IMR-90 (cell line): ENCODE measurements around the gene NISCH. TPM values are rescaled to one million over a fixed set of nuclear protein-coding genes. Genes with fewer than 3 reads are reported as not detected.

Source experiments
- ATAC-seq: fragments of 200-7000 bp; cut with Tn5 transposase; 2 replicates; pipeline ENCODE4 v1.9.1; 2020; ENCODE audit warnings: low read depth, mild to moderate bottlenecking, moderate library complexity
- Bru-seq: library from RNA; stranded (reverse); fragments of 400-500 nt; gene quantifications from one replicate; lab custom pipeline; 2021; lab: Mats Ljungman, UMichigan
- BruChase-seq, 2 experiments: library from RNA; stranded (reverse); fragments of 400-500 nt; gene quantifications; one replicate each; lab custom pipeline; 2021; lab: Mats Ljungman, UMichigan
- BruUV-seq: library from RNA; stranded (reverse); fragments of 400-500 nt; replicated peaks from 2 replicates; lab custom pipeline; 2021; lab: Mats Ljungman, UMichigan
- CTCF ChIA-PET: fragments of 300-600 bp; formaldehyde crosslinking; extraction: SDS; loops from one replicate; lab custom pipeline; 2021; ENCODE audit warnings: antibody characterized with exemption; lab: Yijun Ruan, JAX
- POLR2A ChIA-PET: fragments of 300-600 bp; sonication (Branson Sonifier 250); formaldehyde crosslinking; loops from one replicate; lab custom pipeline; 2022; ENCODE audit warnings: antibody characterized with exemption; ENCODE audit not compliant: unreplicated experiment; lab: Charles Lee
- DNase-seq: peaks from one replicate; pipeline ENCODE4 v3.0.0; 2013
- H2AFZ ChIP-seq: replicated peaks from 2 replicates; pipeline ENCODE3; 2013; ENCODE audit warnings: low read length, mild to moderate bottlenecking; ENCODE audit not compliant: poor library complexity
- H2AK5ac ChIP-seq: 2 replicates; pipeline ENCODE4 v1.6.1; 2013; ENCODE audit warnings: low read depth, low read length, inconsistent platforms
- H2AK9ac ChIP-seq: replicated peaks from 2 replicates; pipeline ENCODE3; 2013; ENCODE audit warnings: mild to moderate bottlenecking, low read depth, low read length, moderate library complexity; ENCODE audit not compliant: poor library complexity
- H2BK120ac ChIP-seq: 2 replicates; pipeline ENCODE4 v1.6.1; 2013; ENCODE audit warnings: low read depth, low read length, inconsistent platforms
- H2BK15ac ChIP-seq: 3 replicates; pipeline ENCODE4 v1.6.1; 2013; ENCODE audit warnings: low read depth, low read length, inconsistent platforms
- H2BK20ac ChIP-seq: 2 replicates; pipeline ENCODE4 v1.6.1; 2013; ENCODE audit warnings: low read depth, mild to moderate bottlenecking, inconsistent platforms, low read length, moderate library complexity
- H2BK5ac ChIP-seq: 2 replicates; pipeline ENCODE4 v1.6.1; 2013; ENCODE audit warnings: mild to moderate bottlenecking, low read depth, low read length, inconsistent platforms; ENCODE audit not compliant: poor library complexity, severe bottlenecking
- H3K14ac ChIP-seq: replicated peaks from 2 replicates; pipeline ENCODE4 v1.6.1; 2013; ENCODE audit warnings: low read depth, low read length, inconsistent platforms
- H3K18ac ChIP-seq: 2 replicates; pipeline ENCODE4 v1.6.1; 2013; ENCODE audit warnings: low read depth, low read length, control low read depth
- H3K23ac ChIP-seq: 2 replicates; pipeline ENCODE4 v1.6.1; 2013; ENCODE audit warnings: low read depth, low read length, inconsistent platforms
- H3K27ac ChIP-seq: 2 replicates; pipeline ENCODE4 v1.5.1; 2013; ENCODE audit warnings: mild to moderate bottlenecking, control low read depth, low read length; ENCODE audit not compliant: insufficient read depth
- H3K27me3 ChIP-seq: 2 replicates; pipeline ENCODE4 v1.6.1; 2013; ENCODE audit warnings: low read length; ENCODE audit not compliant: control insufficient read depth, insufficient read depth
- H3K36me3 ChIP-seq: 2 replicates; pipeline ENCODE4 v1.6.1; 2013; ENCODE audit warnings: low read length, mixed read lengths; ENCODE audit not compliant: control insufficient read depth, insufficient read depth
- H3K4ac ChIP-seq: 2 replicates; pipeline ENCODE4 v1.6.1; 2013; ENCODE audit warnings: low read depth, low read length, inconsistent platforms
- H3K4me1 ChIP-seq: 2 replicates; pipeline ENCODE4 v1.6.1; 2013; ENCODE audit warnings: low read length, mixed read lengths; ENCODE audit not compliant: control insufficient read depth, insufficient read depth
- H3K4me2 ChIP-seq: 2 replicates; pipeline ENCODE4 v1.6.1; 2013; ENCODE audit warnings: low read depth, mild to moderate bottlenecking, control low read depth, low read length, moderate library complexity
- H3K4me3 ChIP-seq: 2 replicates; pipeline ENCODE4 v1.5.1; 2013; ENCODE audit warnings: low read depth, mild to moderate bottlenecking, control low read depth, low read length, moderate library complexity; ENCODE audit not compliant: insufficient read depth
- H3K56ac ChIP-seq: 2 replicates; pipeline ENCODE4 v1.6.1; 2013; ENCODE audit warnings: low read length, inconsistent platforms; ENCODE audit not compliant: insufficient read depth; ENCODE audit errors: extremely low read depth
- H3K79me1 ChIP-seq, 2 experiments: 2 replicates each; pipeline ENCODE4 v1.6.1; 2013; ENCODE audit warnings: low read length in 2 of 2, inconsistent platforms in 1 of 2, low read depth in 1 of 2
- H3K9ac ChIP-seq: 2 replicates; pipeline ENCODE4 v1.6.1; 2013; ENCODE audit warnings: low read depth, low read length, control low read depth
- H3K9me1 ChIP-seq: 2 replicates; pipeline ENCODE4 v1.6.1; 2013; ENCODE audit warnings: low read length, inconsistent platforms; ENCODE audit not compliant: insufficient read depth
- H3K9me3 ChIP-seq: 2 replicates; pipeline ENCODE4 v1.6.1; 2013; ENCODE audit warnings: low read length; ENCODE audit not compliant: control insufficient read depth, insufficient read depth
- H4K20me1 ChIP-seq: 2 replicates; pipeline ENCODE4 v1.6.1; 2013; ENCODE audit warnings: low read length, inconsistent platforms; ENCODE audit not compliant: insufficient read depth
- H4K5ac ChIP-seq: 2 replicates; pipeline ENCODE4 v1.6.1; 2013; ENCODE audit warnings: mild to moderate bottlenecking, low read depth, low read length, control low read depth
- H4K8ac ChIP-seq, 2 experiments: 2 replicates each; pipeline ENCODE4 v1.6.1; 2013; ENCODE audit warnings: low read depth in 2 of 2, low read length in 2 of 2, control low read depth in 1 of 2, inconsistent platforms in 1 of 2
- H4K91ac ChIP-seq: 2 replicates; pipeline ENCODE4 v1.6.1; 2013; ENCODE audit warnings: low read depth, low read length, inconsistent platforms; ENCODE audit not compliant: insufficient read depth
- BHLHE40 ChIP-seq: fragments of 150-350 bp; IDR thresholded peaks from 2 replicates; pipeline ENCODE4 v1.6.1; 2016; ENCODE audit warnings: mild to moderate bottlenecking, low read depth, low read length
- CEBPB ChIP-seq: IDR thresholded peaks from 2 replicates; pipeline ENCODE4 v1.6.1; 2012; ENCODE audit warnings: low read depth, low read length, improper control_type of control experiment
- MAZ ChIP-seq: IDR thresholded peaks from 2 replicates; pipeline ENCODE4 v1.6.1; 2012; ENCODE audit warnings: low read depth, mild to moderate bottlenecking, low read length, improper control_type of control experiment, moderate library complexity, borderline replicate concordance
- POLR2A ChIP-seq: IDR thresholded peaks from 2 replicates; pipeline ENCODE4 v1.6.1; 2012; ENCODE audit warnings: mild to moderate bottlenecking, low read depth, low read length
- RAD21 ChIP-seq: IDR thresholded peaks from 2 replicates; pipeline ENCODE4 v1.6.1; 2012; ENCODE audit warnings: low read length, improper control_type of control experiment
- RFX5 ChIP-seq: IDR thresholded peaks from 2 replicates; pipeline ENCODE4 v1.8.0; 2012; ENCODE audit warnings: low read depth, mild to moderate bottlenecking, low read length, moderate library complexity
- SMC3 ChIP-seq: fragments of 150-350 bp; IDR thresholded peaks from 2 replicates; pipeline ENCODE4 v1.6.1; 2016; ENCODE audit warnings: low read depth, mild to moderate bottlenecking, antibody characterized with exemption, low read length, moderate library complexity
- WGBS, 2 experiments: methylation state at CpG; one replicate each; pipeline versions ENCODE4 v1.1.5 to v1.1.7; 2013; ENCODE audit warnings: missing lambda C conversion rate in 2 of 2; ENCODE audit not compliant: insufficient read length in 1 of 2; ENCODE audit errors: extremely low coverage in 2 of 2; 5-methylcytosine and 5-hydroxymethylcytosine counted together
- dilution Hi-C: fragments of 300-500 bp; cut with HindIII; formaldehyde crosslinking; loops from one replicate; pipeline ENCODE4 v1.14.3; 2018; ENCODE audit warnings: low sequenced_read_pairs; ENCODE audit not compliant: unreplicated experiment
- in situ Hi-C: fragments of 300-500 bp; cut with MboI; formaldehyde crosslinking; loops from 3 replicates; pipeline ENCODE4 v1.14.3; 2019; ENCODE audit warnings: low sequenced_read_pairs, inconsistent platforms, mixed read lengths
- intact Hi-C: fragments of 100-400 bp; cut with micrococcal nuclease; formaldehyde crosslinking; loops from 2 replicates; pipeline ENCODE4 v1.10.0; 2022
- long read RNA-seq: library from polyadenylated mRNA; unstranded; transcript quantifications from one replicate; pipeline ENCODE4 v2.0.0, GENCODE V29; 2021; ENCODE audit not compliant: unreplicated experiment
- polyA plus RNA-seq, 3 experiments: library from polyadenylated mRNA; depleted of rRNA; stranded (reverse); fragments of >200 nt; gene quantifications; 2 replicates each; pipeline ENCODE4 v1.2.3, GENCODE V29; 2012; ENCODE audit warnings: low replicate concordance in 1 of 3
- total RNA-seq: library from RNA; depleted of rRNA; stranded (reverse); fragments of >200 nt; gene quantifications from 2 replicates; pipeline ENCODE4 v1.2.3, GENCODE V29; 2012; rRNA removed
- TF ChIP-seq, protein P1 (sequence below): fragments of 150-350 bp; IDR thresholded peaks from 2 replicates; pipeline ENCODE4 v1.6.1; 2017; ENCODE audit warnings: mild to moderate bottlenecking, antibody characterized with exemption, low read length, low read depth

The NISCH gene
- total RNA-seq = 34.2 and 36.9 TPM in 2 replicates
- polyA plus RNA-seq (2012; rRNA removed) = 86.0 and 92.2 TPM in 2 replicates
- polyA plus RNA-seq (2012; cell fraction: cytosol; rRNA removed) = 37.7 and 53.7 TPM in 2 replicates
- 524 and 765 TPM in 2 replicates for polyA plus RNA-seq (2012; cell fraction: nucleus; rRNA removed; ENCODE audit: low replicate concordance)
- Bru-seq, nascent RNA = percentile 75 among the genes with signal in this experiment
- percentile 83 among the genes with signal in this experiment for BruChase-seq, experiment 1, labeled RNA remaining after a 6-hour chase
- BruChase-seq, experiment 2, labeled RNA remaining after a 2-hour chase = percentile 85 among the genes with signal in this experiment
- long read RNA-seq, full-length matches to known transcripts = 11 of 92 reads
- long read RNA-seq, partial matches to known transcripts = 74 of 92 reads
- long read RNA-seq, other reads (novel, unspliced or antisense) = 7 of 92 reads

DNA sequence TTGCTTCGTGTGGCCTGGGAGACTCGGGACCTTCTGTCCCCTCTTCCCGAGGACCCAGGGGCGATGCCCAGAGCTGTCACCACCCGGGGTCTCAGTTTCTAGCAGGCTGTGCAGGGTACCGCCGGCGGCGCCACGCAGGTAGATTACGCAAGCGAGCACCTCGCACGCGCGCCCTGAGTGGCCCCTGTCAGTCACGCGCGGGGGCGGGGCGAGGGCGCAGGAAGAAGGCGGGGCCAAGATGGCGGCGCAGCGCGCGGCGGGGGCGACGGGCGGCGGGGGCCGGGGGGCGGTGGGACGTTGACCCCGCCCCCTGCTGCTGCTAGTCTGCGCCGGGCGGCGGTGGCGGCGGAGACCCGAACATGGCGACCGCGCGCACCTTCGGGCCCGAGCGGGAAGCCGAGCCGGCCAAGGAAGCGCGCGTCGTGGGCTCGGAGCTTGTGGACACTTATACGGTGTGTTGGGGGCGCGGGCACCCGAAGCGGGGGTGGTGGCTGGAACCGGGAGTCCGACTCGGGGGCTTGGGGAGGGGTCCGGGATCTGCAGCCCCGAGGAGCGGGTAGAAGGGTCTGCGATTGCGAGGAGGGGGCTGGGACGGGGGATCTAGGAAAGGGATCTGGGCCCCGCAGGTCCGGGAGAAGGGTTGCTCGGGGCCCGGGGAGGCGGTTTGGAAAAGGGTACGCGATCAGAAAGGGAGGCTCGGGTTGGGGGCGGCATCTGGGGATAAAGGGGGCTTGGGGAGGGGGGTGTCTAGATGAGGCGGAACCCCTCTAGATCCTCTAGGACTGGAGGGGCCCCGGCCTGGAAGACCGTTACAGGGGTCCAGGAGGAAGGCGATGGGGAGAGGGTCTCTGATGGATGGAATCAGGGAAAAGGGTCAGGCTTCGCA lies at the start of gene NISCH:
Gene NISCH (plus strand): TSS at position 322 of the 886 bp plus-strand sequence. CDS start 38 bp downstream, at position 360.
- H3K23ac ChIP-seq = peak within 1 kb of the TSS; percentile 96
- peak within 1 kb of the TSS; percentile 86 for H2BK5ac ChIP-seq
- H3K36me3 ChIP-seq = peaks cover 23% of the 10 kb centered on the region
- no peaks in the 10 kb centered on the region for H3K27me3 ChIP-seq
- no TSS peak for BruUV-seq
- dilution Hi-C loops = no loop called here
- intact Hi-C loops = no loop called here
- peak within 1 kb of the TSS; percentile 88; the same call in 2 of the 3 replicates for H2BK15ac ChIP-seq
- WGBS, 2 experiments = 0% methylated on average over 32 of the region's 86 CpGs; no CpG with 5 or more reads in 1 of the 2 experiments
- peak within 1 kb of the TSS; percentile 99 for H2AK5ac ChIP-seq
- CTCF ChIA-PET = interaction anchor here (0.6 kb wide), 1 partner anchor 127 kb away, joined by 4 read pairs; no protein-coding TSS in a partner anchor
- peak; percentile 65 for DNase-seq
- H3K18ac ChIP-seq = peak within 1 kb of the TSS; percentile 79
- no peak for TF ChIP-seq RFX5
- TF ChIP-seq BHLHE40 = peak; percentile 90
- peak; percentile 64; the same call in 1 of the 2 replicates for TF ChIP-seq POLR2A
- peak; percentile 84; the same call in 1 of the 2 replicates for TF ChIP-seq MAZ
- no peak for TF ChIP-seq RAD21
- TF ChIP-seq SMC3 = no peak
- TF ChIP-seq, protein P1, sequence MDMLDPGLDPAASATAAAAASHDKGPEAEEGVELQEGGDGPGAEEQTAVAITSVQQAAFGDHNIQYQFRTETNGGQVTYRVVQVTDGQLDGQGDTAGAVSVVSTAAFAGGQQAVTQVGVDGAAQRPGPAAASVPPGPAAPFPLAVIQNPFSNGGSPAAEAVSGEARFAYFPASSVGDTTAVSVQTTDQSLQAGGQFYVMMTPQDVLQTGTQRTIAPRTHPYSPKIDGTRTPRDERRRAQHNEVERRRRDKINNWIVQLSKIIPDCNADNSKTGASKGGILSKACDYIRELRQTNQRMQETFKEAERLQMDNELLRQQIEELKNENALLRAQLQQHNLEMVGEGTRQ = peak; percentile 79
- TF ChIP-seq CEBPB = peak; percentile 97
- H4K5ac ChIP-seq = peak within 1 kb of the TSS; percentile 76
- H3K4ac ChIP-seq = peak within 1 kb of the TSS; percentile 97
- peak within 1 kb of the TSS; percentile 93 for H4K91ac ChIP-seq
- peaks cover 15% of the 10 kb centered on the region for H3K4me1 ChIP-seq
- ATAC-seq = peak; percentile 87
- peak within 1 kb of the TSS; percentile 100 for H4K8ac ChIP-seq
- H2AK9ac ChIP-seq = peak within 1 kb of the TSS; percentile 94
- peak within 1 kb of the TSS; percentile 98 for H3K14ac ChIP-seq
- peak within 1 kb of the TSS; percentile 92 for H2BK120ac ChIP-seq
- in situ Hi-C loops = no loop called here
- peak within 1 kb of the TSS; percentile 77 for H2BK20ac ChIP-seq
- peaks cover 14% of the 10 kb centered on the region for H4K20me1 ChIP-seq
- peak within 1 kb of the TSS; percentile 61 for H3K9ac ChIP-seq
- peak within 1 kb of the TSS; percentile 92 for H3K27ac ChIP-seq
- H3K4me2 ChIP-seq = peak within 1 kb of the TSS; percentile 93
- H2AFZ ChIP-seq = peak within 1 kb of the TSS; percentile 96
- H3K9me3 ChIP-seq = no peaks in the 10 kb centered on the region
- H3K4me3 ChIP-seq = peak within 1 kb of the TSS; percentile 99
- peak within 1 kb of the TSS; percentile 82 for H3K56ac ChIP-seq
- POLR2A ChIA-PET = no interaction called here
- peaks cover 20% of the 10 kb centered on the region for H3K9me1 ChIP-seq
- peaks cover 32 to 44% of the 10 kb centered on the region in 2 experiments for H3K79me1 ChIP-seq
